CD14-positive monocyte (primary cell): Measurements from ENCODE around the gene TPM1. TPM values are rescaled to one million over a fixed set of nuclear protein-coding genes. Genes with fewer than 3 reads are reported as not detected.

Experiments
- DNase-seq, 3 donors: peaks; one replicate each; pipeline ENCODE4 v3.0.0-alpha.2; 2011 to 2022
- H2AFZ ChIP-seq: 2 replicates; pipeline ENCODE4 v1.6.0; 2012; ENCODE audit warnings: mild to moderate bottlenecking, low read depth, low read length, inconsistent platforms; ENCODE audit not compliant: insufficient read depth, poor library complexity, severe bottlenecking
- H3K27ac ChIP-seq, 2 donors: 1 replicate in 1 of 2; 2 replicates in 1 of 2; pipeline ENCODE4 v1.5.1; 2012 to 2013; ENCODE audit warnings: low read length in 2 of 2, control low read depth in 1 of 2, inconsistent platforms in 1 of 2, low read depth in 1 of 2, mild to moderate bottlenecking in 1 of 2
- H3K27me3 ChIP-seq, 2 donors: one replicate each; pipeline versions ENCODE4 v1.6.0 to v1.6.1; 2011 to 2013; ENCODE audit warnings: low read length in 2 of 2; ENCODE audit not compliant: control insufficient read depth in 2 of 2, insufficient read depth in 2 of 2
- H3K36me3 ChIP-seq, 2 donors: replicated peaks in 1 of 2; 1 replicate in 1 of 2; 2 replicates in 1 of 2; pipeline versions ENCODE4 v1.5.1 to v1.6.1; 2012 to 2013; ENCODE audit warnings: low read length in 2 of 2, control low read depth in 1 of 2, inconsistent platforms in 1 of 2, mild to moderate bottlenecking in 1 of 2; ENCODE audit not compliant: insufficient read depth in 2 of 2, control insufficient read depth in 1 of 2
- H3K4me1 ChIP-seq, 2 donors: 1 replicate in 1 of 2; 2 replicates in 1 of 2; pipeline versions ENCODE4 v1.5.1 to v1.6.1; 2012 to 2013; ENCODE audit warnings: low read length in 2 of 2, control low read depth in 1 of 2, inconsistent platforms in 1 of 2, mild to moderate bottlenecking in 1 of 2, moderate library complexity in 1 of 2; ENCODE audit not compliant: insufficient read depth in 2 of 2, control insufficient read depth in 1 of 2
- H3K4me2 ChIP-seq: replicated peaks from 2 replicates; pipeline ENCODE3; 2012; ENCODE audit warnings: low read length, moderate library complexity, mild to moderate bottlenecking; ENCODE audit not compliant: poor library complexity, severe bottlenecking; ENCODE audit errors: extremely low read depth
- H3K4me3 ChIP-seq, 3 experiments: fragments of 200-600 bp in 1 of 3; sonication (generic) in 1 of 3; replicated peaks in 1 of 3; 1 replicate in 2 of 3; 2 replicates in 1 of 3; pipeline ENCODE4 v1.5.1; 2011 to 2013; ENCODE audit warnings: low read length in 3 of 3, mild to moderate bottlenecking in 3 of 3, control low read depth in 2 of 3, low read depth in 2 of 3, inconsistent platforms in 1 of 3, moderate library complexity in 1 of 3
- H3K79me2 ChIP-seq: 2 replicates; pipeline ENCODE4 v1.6.0; 2012; ENCODE audit warnings: mild to moderate bottlenecking, control low read depth, inconsistent platforms, low read length, moderate library complexity; ENCODE audit not compliant: insufficient read depth
- H3K9ac ChIP-seq: 2 replicates; pipeline ENCODE4 v1.6.0; 2017; ENCODE audit warnings: low read length, mild to moderate bottlenecking; ENCODE audit not compliant: insufficient read depth, poor library complexity, severe bottlenecking
- H3K9me3 ChIP-seq, 2 donors: replicated peaks in 1 of 2; 1 replicate in 1 of 2; 2 replicates in 1 of 2; pipeline versions ENCODE4 v1.5.1 to v1.6.1; 2012 to 2013; ENCODE audit warnings: low read length in 2 of 2, control low read depth in 1 of 2; ENCODE audit not compliant: control insufficient read depth in 1 of 2, insufficient read depth in 1 of 2
- H4K20me1 ChIP-seq: 2 replicates; pipeline ENCODE4 v1.6.0; 2012; ENCODE audit warnings: mild to moderate bottlenecking, low read length, control low read depth, moderate library complexity; ENCODE audit not compliant: insufficient read depth
- H3K27ac Mint-ChIP-seq, 7 donors: one replicate each; pipeline ENCODE4 v1.8.0; 2020; ENCODE audit warnings: mild to moderate bottlenecking in 7 of 7, mixed read lengths in 7 of 7, moderate library complexity in 6 of 7, inconsistent platforms in 2 of 7
- H3K27me3 Mint-ChIP-seq, 3 donors: one replicate each; pipeline ENCODE4 v1.8.0; 2021 to 2022; ENCODE audit warnings: low read depth in 3 of 3, mild to moderate bottlenecking in 3 of 3, mixed read lengths in 3 of 3, moderate library complexity in 3 of 3, inconsistent platforms in 1 of 3
- H3K36me3 Mint-ChIP-seq, 2 donors: one replicate each; pipeline ENCODE4 v1.8.0; 2020; ENCODE audit warnings: mixed read lengths in 2 of 2, inconsistent platforms in 1 of 2, mild to moderate bottlenecking in 1 of 2
- H3K4me1 Mint-ChIP-seq: one replicate; pipeline ENCODE4 v1.8.0; 2020; ENCODE audit warnings: mild to moderate bottlenecking, mixed read lengths
- H3K4me3 Mint-ChIP-seq, 2 donors: one replicate each; pipeline ENCODE4 v1.8.0; 2020; ENCODE audit warnings: mild to moderate bottlenecking in 2 of 2, mixed read lengths in 2 of 2, moderate library complexity in 1 of 2
- H3K9me3 Mint-ChIP-seq, 7 donors: one replicate each; pipeline ENCODE4 v1.8.0; 2020 to 2022; ENCODE audit warnings: mixed read lengths in 7 of 7, mild to moderate bottlenecking in 6 of 7, moderate library complexity in 6 of 7, inconsistent platforms in 2 of 7
- CTCF ChIP-seq: fragments of 200-600 bp; IDR thresholded peaks from one replicate; pipeline ENCODE4 v1.8.0; 2022; ENCODE audit warnings: antibody characterized with exemption, mild to moderate bottlenecking
- WGBS: methylation state at CpG from one replicate; pipeline ENCODE4 v1.1.5; 2013; ENCODE audit warnings: missing lambda C conversion rate; ENCODE audit not compliant: insufficient coverage; 5-methylcytosine and 5-hydroxymethylcytosine counted together
- intact Hi-C, 2 donors: fragments of 100-400 bp; cut with micrococcal nuclease; formaldehyde crosslinking; loops; one replicate each; pipeline versions ENCODE4 v1.15.0 to v1.15.1; 2023
- polyA plus RNA-seq, 3 donors: library from polyadenylated mRNA; depleted of rRNA in 1 of 3; unstranded in 2 of 3; stranded (reverse) in 1 of 3; fragments of 300-500 nt in 2 of 3; fragments of >200 nt in 1 of 3; fragmentation: Illumina TruSeq in 2 of 3; gene quantifications; 1 replicate in 2 of 3; 2 replicates in 1 of 3; pipeline ENCODE4 v1.2.3, GENCODE V29; 2012 to 2021

TPM1 gene
- polyA plus RNA-seq, 3 donors = 11.7 to 15.9 (median 11.9) TPM

GRCh38 chr15:63046917-63047760 is 4.6 kb downstream of the TPM1 start:
- 72% methylated on average over 3 of the region's 8 CpGs for WGBS
- Mint-ChIP-seq H3K4me1 (peaks cover 34% of the 10 kb centered on the region), H3K9me3 (peaks cover 0 to 5% (median 2%) of the 10 kb centered on the region in 7 donors), H3K4me3 (peak overlapping the region; percentile 92 to 99), H3K36me3 (peaks cover 2% of the 10 kb centered on the region in 2 donors), H3K27ac (peak overlapping the region in 1 of 7 donors; percentile 2), H3K27me3 (peaks cover 50 to 75% (median 63%) of the 10 kb centered on the region in 3 donors)
- Histone ChIP-seq H3K4me2 (peak overlapping the region; percentile 97), H3K4me1 (peaks cover 34 to 41% of the 10 kb centered on the region in 2 donors), H4K20me1 (no peaks in the 10 kb centered on the region), H3K9me3 (peaks cover 0 to 10% of the 10 kb centered on the region in 2 donors), H2AFZ (no peak overlapping the region), H3K4me3 (no peak overlapping the region), H3K27me3 (peaks cover 51 to 67% of the 10 kb centered on the region in 2 donors), H3K27ac (no peak overlapping the region), H3K36me3 (no peaks in the 10 kb centered on the region), H3K79me2 (no peaks in the 10 kb centered on the region), H3K9ac (no peak overlapping the region)
- no peak for TF ChIP-seq CTCF
- intact Hi-C loops = loop anchor here (5.0 to 10.0 kb wide), 5 partner anchors 45 to 355 kb away; partner anchors contain the start of gene RAB8B (in 1 of the 2)
- DNase-seq = no peak

GRCh38 chr15:63047792-63048114 is 5.2 kb downstream of the TPM1 start:
- H3K4me2 ChIP-seq = peak overlapping the region; percentile 97
- H3K4me1 Mint-ChIP-seq = peaks cover 34% of the 10 kb centered on the region
- H2AFZ ChIP-seq = peak overlapping the region; percentile 98

More at GRCh38 chr15:63047792-63048114, 5.2 kb downstream of the TPM1 start:
- no peaks in the 10 kb centered on the region for H3K79me2 ChIP-seq
- peak overlapping the region in 4 of 7 donors; percentile 72 to 85 (median 76) for H3K27ac Mint-ChIP-seq
- H4K20me1 ChIP-seq = no peaks in the 10 kb centered on the region
- peaks cover 47 to 62% of the 10 kb centered on the region in 2 donors for H3K27me3 ChIP-seq
- H3K4me3 ChIP-seq = peak overlapping the region; percentile 62 to 86 (median 74)
- WGBS = 18% methylated on average over 12 of the region's 12 CpGs
- peak overlapping the region; percentile 31 to 66 for H3K27ac ChIP-seq
- H3K9me3 Mint-ChIP-seq = peaks cover 0 to 5% (median 2%) of the 10 kb centered on the region in 7 donors
- peaks cover 0 to 9% of the 10 kb centered on the region in 2 donors for H3K9me3 ChIP-seq
- TF ChIP-seq CTCF = no peak
- peak overlapping the region; percentile 92 to 99 for H3K4me3 Mint-ChIP-seq
- peaks cover 50 to 69% (median 59%) of the 10 kb centered on the region in 3 donors for H3K27me3 Mint-ChIP-seq
- intact Hi-C loops = loop anchor here (5.0 to 10.0 kb wide), 5 partner anchors 45 to 355 kb away; partner anchors contain the start of gene RAB8B (in 1 of the 2)
- peak overlapping the region; percentile 71 for H3K9ac ChIP-seq
- H3K36me3 ChIP-seq = no peaks in the 10 kb centered on the region
- H3K4me1 ChIP-seq = peaks cover 30 to 35% of the 10 kb centered on the region in 2 donors
- DNase-seq = no peak
- H3K36me3 Mint-ChIP-seq = peaks cover 2% of the 10 kb centered on the region in 2 donors
